Daoy (cell line): ENCODE measurements around the gene GASK1A. TPM values are rescaled to one million over a fixed set of nuclear protein-coding genes. Genes with fewer than 3 reads are reported as not detected.

ENCODE experiments used
- DNase-seq: peaks from one replicate; pipeline ENCODE4 v3.0.0-alpha.2; 2015; ENCODE audit warnings: low read depth
- total RNA-seq: library from RNA; depleted of rRNA; stranded (reverse); fragments of >200 nt; shearing (Covaris generic); gene quantifications from 2 replicates; pipeline ENCODE4 v1.2.3, GENCODE V29; 2014

Gene GASK1A
- total RNA-seq, 1 experiment from 2014 or later: 0.11 TPM

DNA sequence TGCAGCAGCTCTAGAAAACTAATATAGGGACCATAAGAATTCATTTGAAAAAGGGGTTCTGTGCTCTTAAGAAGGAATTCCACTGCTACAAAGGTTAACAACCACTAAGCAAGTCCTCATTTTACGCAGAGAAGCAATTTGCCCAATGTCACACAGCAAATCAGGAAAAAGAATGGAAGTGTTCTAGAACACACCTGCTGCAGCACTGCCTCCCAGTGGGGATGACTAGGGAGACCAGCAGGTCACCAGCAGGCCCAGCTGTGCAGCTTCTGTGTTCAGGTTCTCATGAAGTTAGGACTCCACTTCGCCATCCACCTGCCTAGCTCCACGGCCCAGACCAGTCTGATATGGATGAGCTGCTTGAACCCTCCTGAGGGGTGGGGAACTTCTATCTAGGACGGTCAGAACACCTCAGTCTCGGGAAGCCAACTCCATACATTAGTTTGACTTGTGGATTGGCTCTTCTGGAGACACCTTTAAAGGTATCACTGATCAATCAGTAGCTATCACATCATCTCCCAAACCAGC, 108.2 kb downstream of the GASK1A start:
- DNase-seq: no peak

GRCh38 chr3:43089081-43089480, 110.0 kb downstream of the GASK1A start:
- no peak for DNase-seq

GRCh38 chr3:43090238-43090637, 111.1 kb downstream of the GASK1A start:
- no peak for DNase-seq

GRCh38 chr3:43091481-43091880, 112.4 kb downstream of the GASK1A start:
- DNase-seq: no peak

- DNase-seq: no peak
Observed at GRCh38 chr3:43093006-43093405, 113.9 kb downstream of the GASK1A start.

DNA sequence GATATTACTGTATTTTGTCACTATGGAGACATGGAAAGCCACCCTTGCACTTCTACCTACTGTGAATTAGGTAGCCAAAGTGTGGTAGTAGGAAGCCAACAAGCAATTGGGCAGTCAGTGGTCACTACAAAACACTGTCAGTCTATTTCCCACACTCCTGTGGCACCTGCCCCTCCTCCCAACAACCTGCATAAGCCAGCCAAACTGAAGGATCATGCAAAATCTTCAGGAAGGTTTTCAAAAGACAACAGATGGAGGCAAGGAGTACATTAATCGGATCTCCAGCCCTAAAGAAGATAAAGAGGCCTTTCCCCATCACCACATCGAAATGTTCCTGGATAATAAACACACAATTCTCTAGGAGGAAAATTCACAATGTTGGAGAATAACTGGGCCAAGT, 114.9 kb downstream of the GASK1A start:
- DNase-seq: no peak

DNA sequence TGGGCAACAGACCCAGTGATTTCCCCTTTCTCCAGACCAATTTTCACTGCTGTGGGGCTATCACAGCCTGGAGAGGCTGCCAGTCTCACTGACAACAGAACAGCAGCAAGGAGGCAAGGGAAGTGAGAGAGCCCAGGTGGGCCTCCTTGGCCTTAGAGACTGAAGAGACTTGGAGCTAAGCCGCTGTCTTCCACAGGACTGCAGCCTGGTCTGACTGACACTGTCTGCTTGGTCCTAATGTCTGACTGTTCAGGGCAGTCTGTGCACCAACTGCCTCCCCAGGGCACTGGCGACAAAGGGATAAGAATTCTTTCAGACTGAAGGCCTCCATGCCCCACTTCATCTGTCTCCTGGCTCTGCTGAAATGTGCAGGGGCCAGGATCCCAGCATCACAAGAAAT, 115.3 kb downstream of the GASK1A start:
- DNase-seq: no peak

- no peak for DNase-seq
Observed at GRCh38 chr3:43094851-43095250, 115.7 kb downstream of the GASK1A start.

DNA sequence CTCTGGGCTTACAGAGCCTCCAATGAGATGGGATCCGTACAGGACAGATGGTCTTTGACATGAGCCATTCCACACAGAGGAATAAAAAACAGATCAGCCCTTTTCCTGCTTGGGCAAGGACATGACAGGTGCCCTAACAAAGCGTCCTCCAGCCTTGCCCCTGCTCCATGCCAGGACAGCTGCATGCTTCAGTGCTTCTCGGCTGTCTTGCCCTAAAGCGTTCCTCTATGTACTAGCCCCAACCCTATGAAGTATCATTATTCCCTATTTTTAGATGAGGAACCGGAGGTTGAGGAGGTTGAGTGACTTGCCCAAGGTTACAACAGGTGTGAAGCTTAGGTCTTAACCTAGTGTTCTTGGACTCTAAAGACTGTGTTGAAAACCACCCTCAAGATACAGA, 116.3 kb downstream of the GASK1A start:
- no peak for DNase-seq

DNA sequence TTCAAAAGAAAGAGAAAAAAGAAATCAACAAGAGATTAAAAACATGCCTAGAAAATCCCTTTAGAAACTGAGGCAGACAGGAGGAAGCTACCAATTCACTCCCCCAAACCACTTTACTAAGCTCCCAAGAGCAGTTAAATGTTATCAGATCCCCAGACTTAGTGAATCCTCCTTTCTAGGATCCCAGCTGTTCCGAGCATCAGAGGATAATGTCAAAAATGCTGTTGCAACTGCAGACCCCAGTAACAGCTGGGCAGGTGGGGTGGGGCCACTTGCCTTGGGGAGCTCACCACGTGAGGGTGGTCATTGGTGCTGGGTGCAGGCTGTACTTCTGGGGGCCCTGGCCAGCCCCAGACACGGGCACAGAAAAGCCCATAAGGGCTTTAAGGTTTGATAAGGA, 117.7 kb downstream of the GASK1A start:
- no peak for DNase-seq

DNA sequence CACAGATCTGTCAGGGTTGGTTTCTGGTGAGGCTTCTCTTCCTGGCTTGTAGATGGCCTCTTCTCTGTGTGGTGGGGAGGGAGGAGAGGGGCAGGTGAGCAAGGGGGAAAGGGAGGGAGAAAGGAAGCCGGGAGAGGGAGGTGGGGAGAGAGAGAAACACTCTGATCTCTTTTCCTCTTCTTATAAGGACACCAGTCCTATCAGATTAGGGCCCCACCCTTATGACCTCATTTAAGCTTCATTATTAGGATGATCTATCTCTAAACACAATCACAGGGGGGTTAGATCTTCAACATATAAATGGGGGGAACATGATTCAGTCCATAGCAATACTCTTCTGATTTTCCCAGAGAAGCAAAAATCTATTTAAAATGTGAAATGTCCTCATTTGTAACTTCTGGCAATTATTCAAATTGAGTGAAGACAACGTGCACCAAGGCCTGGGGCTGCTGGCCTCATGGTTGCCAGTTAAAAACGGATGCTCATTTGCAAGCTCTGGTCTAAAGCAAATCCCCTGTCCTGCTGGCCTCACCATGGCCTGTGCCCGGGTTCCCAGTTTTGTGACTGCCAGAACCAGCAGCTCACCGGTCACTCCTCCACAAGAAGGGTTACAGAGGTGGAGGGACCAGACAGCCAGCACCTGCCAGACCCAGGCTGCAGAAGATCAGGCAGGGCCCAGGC, 118.4 kb downstream of the GASK1A start:
- DNase-seq: no peak

DNA sequence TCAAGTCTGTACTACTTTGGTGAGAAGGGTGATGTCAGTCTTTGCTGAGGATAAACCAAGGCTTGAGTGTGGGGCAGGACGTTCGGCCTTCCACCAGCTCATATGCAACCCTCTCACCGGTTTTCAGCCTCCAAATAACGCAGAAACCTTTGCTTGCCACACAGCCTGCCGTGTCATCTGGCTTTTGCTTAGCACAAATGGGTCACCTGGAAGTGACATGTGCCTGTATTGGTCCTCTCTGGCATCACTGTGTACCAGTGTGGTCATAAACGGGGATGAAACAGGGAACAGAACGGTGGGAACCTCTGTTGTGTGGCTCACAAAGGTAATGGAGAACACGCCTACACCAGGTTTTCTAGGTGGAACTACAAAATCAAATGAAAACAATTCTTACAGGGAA, 119.7 kb downstream of the GASK1A start:
- DNase-seq: no peak

- no peak for DNase-seq
Observed at GRCh38 chr3:43102773-43103480, 123.8 kb downstream of the GASK1A start.

DNA sequence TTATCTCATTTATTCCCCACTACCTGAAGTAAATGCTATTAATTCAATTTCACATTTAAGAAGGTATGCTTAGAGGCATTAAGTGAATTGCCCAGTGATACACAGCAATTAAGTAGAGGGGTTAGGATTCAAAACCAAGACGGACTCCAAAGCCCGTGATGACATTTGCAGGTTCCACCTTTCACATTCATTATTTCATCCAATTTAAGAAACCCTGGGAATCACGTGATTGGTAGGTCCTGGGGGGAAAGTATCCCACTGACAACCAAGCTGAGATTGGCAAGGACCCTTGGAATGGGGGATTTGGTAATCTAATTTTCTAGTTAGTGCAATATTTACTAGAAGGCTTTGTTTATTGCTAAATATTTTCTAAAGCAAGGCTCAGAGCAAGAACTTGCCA, 124.9 kb downstream of the GASK1A start:
- DNase-seq: no peak

GRCh38 chr3:43104660-43105595, 125.8 kb downstream of the GASK1A start:
- DNase-seq: no peak

- peak; percentile 87 for DNase-seq
Observed at GRCh38 chr3:43105596-43106292, 126.6 kb downstream of the GASK1A start, which contains the start of gene POMGNT2. POMGNT2 (minus strand) TSS chr3:43106079; CDS start chr3:43081431, 24,648 bp downstream.

DNA sequence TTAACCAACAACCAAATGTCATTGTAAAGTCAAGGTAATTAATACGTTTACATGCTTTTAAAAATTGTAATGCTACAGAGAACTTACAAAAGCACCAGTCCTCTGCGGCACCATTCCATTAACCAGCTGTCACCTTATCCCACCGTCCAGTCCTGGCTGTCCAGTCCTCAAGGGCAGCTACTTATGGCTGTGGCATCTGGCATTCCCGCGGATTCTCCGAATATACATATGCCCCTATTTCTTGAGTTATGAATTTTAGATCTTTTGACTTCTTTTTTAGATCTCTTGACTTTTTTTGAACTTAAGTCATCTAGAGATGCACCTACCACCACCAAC, 127.2 kb downstream of the GASK1A start:
- DNase-seq: no peak
